NCI-H226 (cell line): Measurements from ENCODE around the gene MCL1.
A peak's percentile ranks its signal among the peaks of the same experiment; 100 is the strongest.

Source experiments
- DNase-seq: peaks from one replicate; pipeline ENCODE4 v3.0.0-alpha.2; 2015

MCL1 gene

DNA sequence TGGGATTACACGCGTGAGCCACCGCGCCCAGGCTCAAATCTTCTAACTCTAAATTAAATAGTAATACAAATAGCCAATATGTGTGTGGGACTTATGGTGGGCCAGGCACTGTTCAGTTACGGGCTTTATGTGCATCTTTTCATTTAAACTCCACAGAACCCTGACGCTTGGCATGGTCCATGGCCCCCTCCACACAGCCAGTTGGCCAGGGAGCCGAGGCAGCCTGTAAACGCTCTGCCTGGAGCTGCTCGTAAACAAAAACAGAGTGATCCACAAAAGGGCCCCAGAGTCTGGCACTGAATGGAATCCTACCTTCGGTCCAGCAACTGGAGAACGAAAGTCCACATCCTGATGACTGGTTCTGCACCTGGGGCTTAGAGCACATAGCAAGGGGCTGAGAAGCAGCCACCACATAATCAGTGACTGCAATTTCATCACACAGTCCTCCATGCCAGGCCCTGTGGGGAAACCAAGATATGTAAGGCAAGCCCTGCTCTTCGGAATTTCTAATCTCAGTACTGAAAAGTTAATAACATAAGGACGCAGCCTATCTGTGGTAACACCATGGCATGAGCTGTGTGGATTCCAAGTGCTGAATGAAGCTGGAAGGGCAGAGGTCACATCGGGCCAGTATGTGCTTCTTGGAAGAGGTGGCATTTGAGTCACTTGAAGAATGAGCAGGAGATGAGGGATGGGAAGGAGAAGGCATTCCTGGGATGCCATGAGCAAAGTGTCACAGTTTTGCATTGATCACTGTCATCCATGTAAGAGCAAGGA is 43.7 kb downstream of the MCL1 start:
- no peak for DNase-seq

DNA sequence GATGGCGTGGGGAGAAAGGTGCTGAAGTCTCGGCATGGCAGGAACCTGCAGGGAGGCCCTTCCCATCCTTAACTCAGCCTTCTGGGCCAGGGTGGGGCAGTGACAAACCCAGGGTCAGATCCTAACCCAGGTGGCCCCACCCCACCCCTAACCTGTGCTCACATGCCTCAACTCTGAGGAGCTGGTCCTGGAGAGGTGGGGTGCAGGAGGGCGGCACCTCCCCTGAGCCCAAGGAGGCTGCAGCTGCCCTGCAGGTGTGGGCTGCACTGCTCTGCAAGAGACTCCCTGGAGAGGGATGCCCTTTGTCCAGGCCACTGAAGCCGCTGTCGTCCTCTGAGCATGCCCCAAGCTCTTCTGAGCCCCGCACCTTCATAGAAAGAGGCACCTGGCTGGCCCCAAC is 45.4 kb downstream of the MCL1 start:
- DNase-seq: no peak

DNA sequence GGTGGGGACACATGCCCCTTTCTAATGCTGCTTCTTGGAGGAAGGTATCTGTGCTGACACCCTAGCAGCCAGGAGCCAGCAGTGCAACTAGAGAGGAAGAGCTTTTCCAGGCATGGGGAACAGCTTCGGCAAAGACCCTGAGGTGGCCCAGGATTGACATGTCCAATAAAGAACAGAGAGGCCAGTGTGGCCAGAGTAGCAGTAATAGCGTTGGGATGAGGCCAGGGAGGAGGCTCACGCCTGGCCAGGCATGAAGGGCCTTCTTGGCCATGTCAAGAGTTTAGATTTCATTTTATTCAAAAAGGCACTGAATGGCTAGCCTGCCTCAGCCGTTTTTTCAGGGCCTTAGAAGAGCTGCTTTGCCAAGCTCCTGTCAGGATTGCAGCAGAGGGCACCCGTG is 46.5 kb downstream of the MCL1 start:
- DNase-seq: no peak

DNA sequence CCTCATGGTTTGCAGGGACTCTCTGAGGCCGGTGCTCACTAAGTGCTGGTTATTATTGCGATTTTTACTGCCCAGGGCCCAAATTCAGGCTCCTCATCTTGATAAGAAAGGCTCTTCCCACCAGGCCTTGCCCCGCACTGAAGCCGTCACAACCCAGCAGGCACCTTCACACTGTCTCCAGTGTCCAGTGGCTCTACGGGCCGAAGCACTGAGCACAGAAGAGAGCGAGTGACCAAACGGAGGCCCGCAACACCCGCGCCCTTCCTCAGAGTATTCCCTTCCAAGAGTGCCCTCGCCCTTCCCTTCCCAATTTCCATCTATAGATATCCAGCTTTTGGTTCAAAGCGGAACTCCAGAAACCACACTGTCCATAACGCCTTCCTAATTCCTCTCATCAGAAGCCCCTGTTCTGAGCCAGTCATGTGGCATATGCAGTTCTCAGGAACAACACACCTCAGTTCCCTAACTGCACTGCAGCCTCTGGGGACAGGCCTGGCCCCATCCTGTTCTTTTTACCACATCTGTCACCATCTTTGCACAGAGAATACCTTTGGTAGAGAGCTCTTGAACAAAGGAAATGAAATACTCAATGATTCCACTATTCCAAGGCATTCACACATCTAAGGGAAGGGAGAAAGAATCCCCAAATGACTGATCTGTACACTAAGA is 48.8 kb downstream of the MCL1 start:
- DNase-seq: no peak

DNA sequence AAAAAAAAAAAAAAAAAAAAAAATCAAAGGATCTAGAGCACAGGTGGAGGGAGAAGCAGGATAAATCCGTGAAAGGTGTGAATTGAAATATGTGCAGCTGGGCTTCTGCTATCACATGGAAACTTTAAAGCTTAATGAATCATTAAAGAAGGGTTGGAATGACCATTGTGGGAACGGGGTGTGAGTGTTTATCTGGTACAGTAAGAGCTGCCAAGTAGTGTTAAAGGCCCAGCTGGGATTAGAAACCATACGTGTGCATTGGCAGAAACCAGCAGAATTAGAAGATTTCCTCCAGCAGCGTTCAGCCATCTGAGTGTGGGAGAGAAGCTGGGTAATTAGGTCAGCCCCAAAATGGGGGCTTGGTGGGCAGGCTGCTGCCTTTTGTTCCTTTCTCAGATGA is 50.4 kb downstream of the MCL1 start:
- DNase-seq: peak; percentile 43

DNA sequence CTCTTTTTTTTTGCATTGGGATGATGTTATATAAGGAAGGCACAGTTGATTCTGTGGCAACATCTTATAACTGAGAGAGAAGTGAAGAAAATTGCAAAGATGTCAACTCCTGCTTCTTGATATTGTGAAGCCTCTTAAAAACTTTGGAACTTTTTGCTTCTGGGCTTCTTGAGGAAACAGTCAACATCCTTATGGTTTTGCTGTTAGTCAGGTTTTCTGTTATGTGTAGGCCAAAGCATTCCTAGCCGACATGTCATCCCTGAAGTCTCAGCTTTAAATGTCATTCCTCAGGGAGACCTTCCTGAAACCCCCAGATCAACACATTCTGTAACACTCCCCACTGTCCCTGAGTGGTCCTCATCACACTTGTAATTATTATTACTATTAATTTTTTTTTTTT is 51.2 kb downstream of the MCL1 start:
- peak; percentile 37 for DNase-seq

DNA sequence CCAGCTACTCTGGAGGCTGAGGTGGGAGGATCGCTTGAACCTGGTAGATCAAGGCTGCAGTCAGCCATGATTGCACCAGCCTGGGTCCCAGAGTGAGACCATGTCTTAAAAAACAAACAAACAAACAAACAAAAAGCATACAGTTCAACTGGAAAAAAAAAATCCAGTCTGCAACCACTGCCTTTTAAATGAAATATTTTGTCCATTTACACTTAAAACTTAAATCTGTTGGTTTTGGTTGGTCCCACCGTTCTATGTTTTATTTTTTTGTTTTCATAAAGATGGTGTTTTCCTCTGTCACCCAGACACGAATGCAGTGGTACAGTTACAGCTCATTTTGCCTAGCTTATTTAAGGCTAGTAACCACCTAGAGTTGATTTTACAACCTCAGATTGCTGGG is 54.1 kb downstream of the MCL1 start:
- no peak for DNase-seq
